Measurements from ENCODE around the gene MAFF.

The MAFF gene

GRCh38 chr22:38220163-38220562 lies 18.4 kb downstream of the MAFF start:
- TF ChIP-seq CTCF (IDR thresholded peaks at IDR 0.05; ENCODE audit: low read depth, low read length) (no peak), EZH2phosphoT487 (IDR thresholded peaks at IDR 0.05; ENCODE audit: low read depth) (no peak)
- Histone ChIP-seq H3K4me3 (ENCODE audit: low read length) (no peak overlapping the region), H3K9me3 (ENCODE audit: insufficient read depth, low read length) (no peaks in the 10 kb centered on the region), H3K4me1 (ENCODE audit: low read length) (peaks cover 17% of the 10 kb centered on the region), H3K9ac (ENCODE audit: low read length) (no peak overlapping the region), H3K27me3 (ENCODE audit: low read depth, low read length) (no peaks in the 10 kb centered on the region), H3K79me2 (ENCODE audit: low read length) (no peaks in the 10 kb centered on the region), H3K27ac (ENCODE audit: low read length) (no peak overlapping the region), H4K20me1 (ENCODE audit: insufficient read depth, low read length) (peaks cover 8% of the 10 kb centered on the region; the same call in 1 of the 2 replicates), H3K36me3 (replicated peaks; ENCODE audit: low read depth, low read length) (peaks cover 37% of the 10 kb centered on the region), H3K4me2 (ENCODE audit: low read length) (no peak overlapping the region), H2AFZ (ENCODE audit: low read depth, low read length) (no peak overlapping the region)

GRCh38 chr22:38220653-38221386 lies 19.0 kb downstream of the MAFF start:
- no peak overlapping the region for H3K4me2 ChIP-seq (ENCODE audit: low read length)
- H3K27ac ChIP-seq (ENCODE audit: low read length): no peak overlapping the region
- H3K4me3 ChIP-seq (ENCODE audit: low read length): no peak overlapping the region
- no peak overlapping the region for H3K9ac ChIP-seq (ENCODE audit: low read length)
- H3K27me3 ChIP-seq (ENCODE audit: low read depth, low read length): no peaks in the 10 kb centered on the region
- peaks cover 8% of the 10 kb centered on the region; the same call in 1 of the 2 replicates for H4K20me1 ChIP-seq (ENCODE audit: insufficient read depth, low read length)
- H3K36me3 ChIP-seq (replicated peaks; ENCODE audit: low read depth, low read length): peaks cover 41% of the 10 kb centered on the region
- H2AFZ ChIP-seq (ENCODE audit: low read depth, low read length): no peak overlapping the region
- peaks cover 17% of the 10 kb centered on the region for H3K4me1 ChIP-seq (ENCODE audit: low read length)
- H3K9me3 ChIP-seq (ENCODE audit: insufficient read depth, low read length): no peaks in the 10 kb centered on the region
- TF ChIP-seq CTCF (IDR thresholded peaks at IDR 0.05; ENCODE audit: low read depth, low read length): no peak
- no peak for TF ChIP-seq EZH2phosphoT487 (IDR thresholded peaks at IDR 0.05; ENCODE audit: low read depth)
- H3K79me2 ChIP-seq (ENCODE audit: low read length): no peaks in the 10 kb centered on the region

- no peak overlapping the region for H2AFZ ChIP-seq (ENCODE audit: low read depth, low read length)
- no peak overlapping the region for H3K27ac ChIP-seq (ENCODE audit: low read length)
- peaks cover 8% of the 10 kb centered on the region; the same call in 1 of the 2 replicates for H4K20me1 ChIP-seq (ENCODE audit: insufficient read depth, low read length)
- no peak overlapping the region for H3K9ac ChIP-seq (ENCODE audit: low read length)
- no peak overlapping the region for H3K4me3 ChIP-seq (ENCODE audit: low read length)
- H3K27me3 ChIP-seq (ENCODE audit: low read depth, low read length): no peaks in the 10 kb centered on the region
- H3K36me3 ChIP-seq (replicated peaks; ENCODE audit: low read depth, low read length): peaks cover 41% of the 10 kb centered on the region
- TF ChIP-seq CTCF (IDR thresholded peaks at IDR 0.05; ENCODE audit: low read depth, low read length) (no peak), EZH2phosphoT487 (IDR thresholded peaks at IDR 0.05; ENCODE audit: low read depth) (no peak)
- H3K79me2 ChIP-seq (ENCODE audit: low read length): no peaks in the 10 kb centered on the region
- H3K9me3 ChIP-seq (ENCODE audit: insufficient read depth, low read length): no peaks in the 10 kb centered on the region
- peaks cover 17% of the 10 kb centered on the region for H3K4me1 ChIP-seq (ENCODE audit: low read length)
- no peak overlapping the region for H3K4me2 ChIP-seq (ENCODE audit: low read length)
These were observed 19.6 kb downstream of the MAFF start for GRCh38 chr22:38221407-38221806.

GRCh38 chr22:38221908-38222796 lies 20.4 kb downstream of the MAFF start:
- H3K4me2 ChIP-seq (ENCODE audit: low read length): no peak overlapping the region
- no peaks in the 10 kb centered on the region for H3K9me3 ChIP-seq (ENCODE audit: insufficient read depth, low read length)
- H3K79me2 ChIP-seq (ENCODE audit: low read length): no peaks in the 10 kb centered on the region
- H3K36me3 ChIP-seq (replicated peaks; ENCODE audit: low read depth, low read length): peaks cover 45% of the 10 kb centered on the region
- H2AFZ ChIP-seq (ENCODE audit: low read depth, low read length): no peak overlapping the region
- no peak overlapping the region for H3K9ac ChIP-seq (ENCODE audit: low read length)
- H3K4me1 ChIP-seq (ENCODE audit: low read length): peaks cover 17% of the 10 kb centered on the region
- no peak for TF ChIP-seq CTCF (IDR thresholded peaks at IDR 0.05; ENCODE audit: low read depth, low read length)
- TF ChIP-seq EZH2phosphoT487 (IDR thresholded peaks at IDR 0.05; ENCODE audit: low read depth): no peak
- H3K27ac ChIP-seq (ENCODE audit: low read length): no peak overlapping the region
- no peak overlapping the region for H3K4me3 ChIP-seq (ENCODE audit: low read length)
- H4K20me1 ChIP-seq (ENCODE audit: insufficient read depth, low read length): peaks cover 8% of the 10 kb centered on the region; the same call in 1 of the 2 replicates
- no peaks in the 10 kb centered on the region for H3K27me3 ChIP-seq (ENCODE audit: low read depth, low read length)

Data from OCI-LY3 (cell line).